Bronchial epithelial cell (primary cell): Measurements from ENCODE around the gene C14orf132. TPM values are rescaled to one million over a fixed set of nuclear protein-coding genes. Genes with fewer than 3 reads are reported as not detected.

ENCODE experiments used
- DNase-seq: peaks from one replicate; pipeline ENCODE4 v3.0.0-alpha.2; 2010; ENCODE audit warnings: low read depth
- FAIRE-seq: peaks from 2 replicates; lab custom pipeline; 2011; peaks lifted over from hg19 to GRCh38; lab: Jason Lieb, UNC
- H3K27me3 ChIP-seq: 2 replicates; pipeline ENCODE4 v1.5.1; 2011; ENCODE audit warnings: low read length; ENCODE audit not compliant: control insufficient read depth, insufficient read depth
- H3K36me3 ChIP-seq: 2 replicates; pipeline ENCODE4 v1.5.1; 2011; ENCODE audit warnings: low read length; ENCODE audit not compliant: control insufficient read depth, insufficient read depth
- H3K4me3 ChIP-seq: 2 replicates; pipeline ENCODE4 v1.5.1; 2011; ENCODE audit warnings: mild to moderate bottlenecking, low read depth, low read length, control low read depth
- CTCF ChIP-seq: IDR thresholded peaks from 2 replicates; pipeline ENCODE4 v1.5.1; 2011; ENCODE audit warnings: mild to moderate bottlenecking, moderate library complexity, low read length, control low read depth, inconsistent platforms; ENCODE audit not compliant: insufficient read depth, severe bottlenecking
- total RNA-seq: library from RNA; depleted of rRNA; stranded (reverse); fragments of >200 nt; gene quantifications from 2 replicates; pipeline ENCODE4 v1.2.1, GENCODE V29; 2014

Gene C14orf132
- total RNA-seq, 1 donor from 2014 or later, result 1.1 TPM

- peaks cover 7% of the 10 kb centered on the region for H3K27me3 ChIP-seq
- FAIRE-seq (no peak), DNase-seq (peak; percentile 14)
- no peak for TF ChIP-seq CTCF
- no peak overlapping the region for H3K4me3 ChIP-seq
- H3K36me3 ChIP-seq, result no peaks in the 10 kb centered on the region
Observed at GRCh38 chr14:96079066-96079465, 39.9 kb downstream of the C14orf132 start.

GRCh38 chr14:96080571-96080970 is 41.4 kb downstream of the C14orf132 start:
- Histone ChIP-seq H3K27me3 (peaks cover 7% of the 10 kb centered on the region), H3K36me3 (no peaks in the 10 kb centered on the region), H3K4me3 (no peak overlapping the region)
- TF ChIP-seq CTCF, result no peak
- DNase-seq (no peak), FAIRE-seq (no peak)

GRCh38 chr14:96081224-96081623 is 42.1 kb downstream of the C14orf132 start:
- FAIRE-seq (no peak), DNase-seq (no peak)
- TF ChIP-seq CTCF, result no peak
- H3K27me3 ChIP-seq, result peaks cover 7% of the 10 kb centered on the region
- H3K4me3 ChIP-seq, result no peak overlapping the region
- H3K36me3 ChIP-seq, result no peaks in the 10 kb centered on the region

- no peak for TF ChIP-seq CTCF
- no peak for FAIRE-seq
- no peak overlapping the region for H3K4me3 ChIP-seq
- no peaks in the 10 kb centered on the region for H3K36me3 ChIP-seq
- peaks cover 7% of the 10 kb centered on the region for H3K27me3 ChIP-seq
- DNase-seq, result no peak
Observed at GRCh38 chr14:96081767-96082400, 42.7 kb downstream of the C14orf132 start.

- Histone ChIP-seq H3K4me3 (no peak overlapping the region), H3K36me3 (no peaks in the 10 kb centered on the region), H3K27me3 (peaks cover 6% of the 10 kb centered on the region)
- FAIRE-seq (peak; percentile 83), DNase-seq (no peak)
- no peak for TF ChIP-seq CTCF
Observed at GRCh38 chr14:96082420-96083300, 43.5 kb downstream of the C14orf132 start.
